HG03066 (cell line): ENCODE data around the gene ICAM2.
"Not testable (repeated sequence)": the region's sequence is repeated elsewhere in the genome, so short reads cannot be mapped to it uniquely, and the experiment has no call there.

Source experiments
- ATAC-seq: cut with Tn5 transposase; IDR thresholded peaks from one replicate; pipeline ENCODE4 v1.9.1; 2021; ENCODE audit warnings: low read depth; ENCODE audit not compliant: unreplicated experiment

Gene ICAM2

GRCh38 chr17:64015447-64015846 lies 5.0 kb downstream of the ICAM2 start:
- no peak for ATAC-seq

DNA sequence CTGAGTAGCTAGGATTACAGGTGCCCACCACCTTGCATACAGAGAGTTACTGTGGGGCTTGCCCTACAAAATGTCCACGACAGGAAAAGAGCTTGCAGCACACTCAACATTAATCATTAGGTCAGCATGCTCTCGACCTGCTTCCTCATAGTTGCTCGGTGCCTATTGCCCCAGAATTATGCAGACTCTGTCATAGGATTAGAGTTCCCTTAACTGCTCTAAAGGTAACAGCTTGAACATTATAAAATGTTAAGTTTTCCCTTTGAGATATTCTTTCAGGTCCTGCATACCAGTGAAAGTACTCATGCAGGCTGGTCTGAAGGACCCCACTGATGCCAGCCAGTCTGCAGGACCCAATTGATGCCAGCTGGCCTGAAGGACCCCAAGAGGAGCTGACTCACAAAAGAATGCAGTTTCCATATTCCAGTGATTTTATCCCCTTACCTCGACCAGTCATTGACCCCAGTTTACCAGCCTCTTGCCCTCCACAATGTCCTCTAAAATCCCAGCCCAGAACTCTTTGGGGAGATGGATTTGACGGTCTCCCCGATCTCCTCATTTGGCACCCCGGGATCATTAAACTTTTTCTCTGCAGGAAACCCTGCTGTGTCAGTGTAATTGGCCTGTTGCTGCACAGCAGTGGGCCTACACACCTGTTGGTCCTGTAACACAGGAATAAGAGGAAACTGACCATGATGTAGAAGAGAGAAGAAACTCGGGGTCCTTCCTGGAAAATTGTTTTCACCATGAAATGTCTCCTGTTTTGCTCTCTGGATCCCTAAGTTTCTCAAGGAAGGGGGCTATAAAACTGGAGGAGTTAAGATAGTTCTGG lies 10.6 kb downstream of the ICAM2 start:
- ATAC-seq = no peak

GRCh38 chr17:64008830-64009229 lies 11.6 kb downstream of the ICAM2 start:
- ATAC-seq = no peak

DNA sequence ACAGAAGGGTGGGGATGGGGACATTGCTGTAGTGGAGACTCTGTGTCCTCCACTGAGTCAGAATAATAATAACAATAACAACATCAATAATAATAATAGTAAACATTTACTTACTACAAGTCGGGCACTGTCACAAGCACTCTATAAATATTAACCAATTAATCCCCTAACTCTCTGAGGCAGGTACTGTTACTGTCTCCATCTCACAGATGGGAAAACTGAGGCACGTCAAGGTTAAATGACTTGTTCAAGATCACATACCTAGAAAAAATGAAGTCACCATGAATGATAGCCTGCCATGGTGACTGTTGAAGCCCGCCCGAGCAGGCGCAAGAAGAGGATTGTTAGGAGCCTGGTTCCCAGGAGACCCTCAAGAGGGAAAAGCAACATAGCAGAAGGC lies 12.1 kb downstream of the ICAM2 start:
- ATAC-seq = no peak

- ATAC-seq = no peak
Measured at GRCh38 chr17:64007838-64008282, 12.6 kb downstream of the ICAM2 start.

DNA sequence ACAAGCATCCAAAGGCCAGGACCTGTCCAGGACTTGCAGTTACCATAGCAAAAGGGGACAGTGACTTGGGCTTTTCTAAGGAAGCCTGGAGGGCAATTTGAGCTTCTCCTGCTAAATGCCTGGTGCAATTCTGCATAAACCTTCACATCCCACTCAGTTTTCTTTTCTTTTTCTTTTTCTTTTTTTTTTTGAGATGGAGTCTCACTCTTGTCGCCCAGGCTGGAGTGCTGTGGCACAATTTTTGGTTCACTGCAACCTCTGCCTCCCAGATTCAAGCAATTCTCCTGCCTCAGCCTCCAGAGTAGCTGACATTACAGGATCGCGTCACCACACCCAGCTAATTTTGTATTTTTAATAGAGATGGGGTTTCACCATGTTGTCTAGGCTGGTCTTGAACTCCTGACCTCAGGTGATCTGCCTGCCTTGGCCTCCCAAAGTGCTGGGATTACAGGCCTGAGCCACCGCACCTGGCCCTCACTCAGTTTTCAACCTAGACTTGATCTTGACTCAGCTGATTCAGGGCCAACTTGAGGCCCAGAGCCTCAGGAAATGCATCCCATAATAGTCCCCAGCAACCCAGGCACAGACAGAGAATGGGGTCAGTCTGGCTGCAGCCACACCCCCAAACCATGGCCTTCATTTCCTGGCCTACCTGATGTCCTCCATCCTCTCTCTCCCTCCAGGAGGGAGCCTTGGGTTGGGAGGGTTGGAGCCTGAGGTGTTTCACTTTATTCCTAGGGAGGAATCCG lies 13.2 kb downstream of the ICAM2 start:
- not testable (repeated sequence) for ATAC-seq

DNA sequence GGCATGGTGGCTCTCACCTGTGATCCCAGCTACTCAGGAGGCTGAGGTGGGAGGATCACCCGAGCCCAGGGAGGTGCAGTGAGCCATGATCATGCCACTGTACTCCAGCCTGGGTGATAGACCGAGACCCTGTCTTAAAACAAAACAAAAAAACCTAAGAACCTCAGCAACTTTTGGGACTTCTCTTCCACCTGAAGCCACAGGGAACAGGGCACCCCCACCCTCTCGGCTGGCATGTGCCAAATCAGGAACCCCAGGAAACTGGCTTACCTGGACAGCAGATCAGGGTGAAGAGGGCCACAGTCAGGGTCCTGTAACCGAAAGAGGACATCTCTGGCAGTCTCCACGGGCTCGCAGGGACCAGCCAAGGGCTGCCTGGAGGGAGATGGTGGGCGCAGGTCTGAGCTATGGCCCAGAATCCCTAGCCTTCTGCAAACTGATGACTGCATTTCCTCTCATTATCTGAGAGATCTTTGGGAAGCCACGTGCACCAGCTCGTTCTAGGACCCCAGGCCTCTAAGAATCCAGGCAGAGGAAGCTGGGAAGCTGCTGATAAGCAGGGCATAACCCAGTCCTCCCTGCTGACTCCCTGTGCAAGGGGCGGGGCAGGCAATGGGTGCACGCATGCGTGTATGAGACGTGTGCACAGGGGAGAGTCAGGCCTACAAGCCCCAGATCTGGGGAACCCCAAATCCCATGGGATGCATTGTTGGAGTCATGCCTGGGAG lies 13.9 kb downstream of the ICAM2 start:
- ATAC-seq = no peak

DNA sequence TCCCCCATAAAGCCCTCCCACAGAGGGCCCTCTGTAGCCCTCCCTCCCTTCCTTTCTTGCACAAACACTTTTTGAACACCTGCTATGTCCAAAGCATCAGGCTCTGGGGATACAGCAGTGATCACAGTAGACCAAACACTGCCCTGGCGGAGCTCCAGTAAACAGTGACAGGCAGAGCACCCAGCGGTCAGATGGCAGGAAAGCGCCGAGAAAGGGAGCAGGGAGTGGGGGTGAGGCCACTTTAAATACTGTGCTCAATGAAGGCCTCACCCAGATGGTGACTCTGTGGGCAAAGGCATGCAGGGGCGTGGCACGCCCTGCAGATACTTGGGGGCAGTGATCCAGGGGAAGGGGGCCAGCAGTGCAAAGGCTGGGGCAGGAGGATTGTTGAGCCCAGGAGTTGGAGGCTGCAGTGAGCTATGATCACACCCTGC lies 14.7 kb downstream of the ICAM2 start:
- no peak for ATAC-seq

DNA sequence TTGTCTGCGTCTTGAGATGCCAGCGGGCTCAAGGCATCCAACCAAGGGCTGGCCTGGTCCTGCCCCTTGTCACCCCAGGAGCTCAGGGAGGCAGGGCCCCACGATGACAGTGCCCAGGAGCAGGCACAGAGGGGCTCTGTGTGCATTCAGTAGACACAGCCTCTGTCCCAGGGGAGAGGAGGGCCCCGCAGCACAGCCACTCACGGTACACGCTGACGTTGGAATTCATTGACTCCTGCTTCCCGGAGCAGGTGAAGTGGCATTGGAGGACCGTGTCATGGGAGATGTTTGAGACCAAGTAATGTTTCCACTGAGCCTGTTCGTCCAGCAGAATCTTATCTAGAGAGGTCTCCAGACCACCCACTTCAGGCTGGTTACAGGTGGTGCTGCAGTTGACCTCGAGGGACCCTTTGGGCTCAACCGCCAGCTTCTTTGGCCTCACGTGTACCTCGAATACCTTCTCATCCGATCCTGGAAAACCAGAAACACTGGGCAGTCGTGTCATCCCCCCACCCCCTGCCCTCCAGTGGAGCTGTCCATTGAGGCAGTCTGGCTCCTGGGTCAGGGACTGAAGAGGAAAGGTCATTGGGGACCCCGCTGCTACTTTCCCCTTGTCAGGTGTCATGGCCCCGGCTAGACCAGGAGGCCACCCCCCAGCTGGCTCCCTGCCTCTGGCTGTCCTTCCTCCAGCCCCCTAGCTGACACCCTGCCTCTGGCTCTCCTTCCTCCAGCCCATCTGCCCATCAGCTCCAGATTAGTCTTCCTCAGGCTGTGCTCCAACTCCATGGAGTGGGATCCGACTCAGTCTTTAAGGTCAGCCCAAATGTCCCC lies 15.3 kb downstream of the ICAM2 start:
- ATAC-seq = no peak

GRCh38 chr17:64004218-64004770 lies 16.1 kb downstream of the ICAM2 start:
- ATAC-seq = no peak

GRCh38 chr17:64003526-64004121 lies 16.8 kb downstream of the ICAM2 start:
- no peak for ATAC-seq

GRCh38 chr17:64002658-64003525 lies 17.5 kb downstream of the ICAM2 start:
- ATAC-seq = no peak

- no peak for ATAC-seq
Measured at GRCh38 chr17:64001763-64002529, 18.5 kb downstream of the ICAM2 start.

- no peak for ATAC-seq
Measured at GRCh38 chr17:64001091-64001579, 19.3 kb downstream of the ICAM2 start.

GRCh38 chr17:63999680-64000531 lies 20.5 kb downstream of the ICAM2 start:
- no peak for ATAC-seq

- no peak for ATAC-seq
Measured at GRCh38 chr17:63998721-63999679, 21.4 kb downstream of the ICAM2 start.
